HG03135 (cell line): ENCODE data around the gene GPR158.
"Not testable (repeated sequence)": the region's sequence is repeated elsewhere in the genome, so short reads cannot be mapped to it uniquely, and the experiment has no call there.

Experiments used
- ATAC-seq: cut with Tn5 transposase; IDR thresholded peaks from one replicate; pipeline ENCODE4 v1.9.1; 2021; ENCODE audit warnings: mild to moderate bottlenecking, moderate library complexity; ENCODE audit not compliant: unreplicated experiment

The GPR158 gene, protein sequence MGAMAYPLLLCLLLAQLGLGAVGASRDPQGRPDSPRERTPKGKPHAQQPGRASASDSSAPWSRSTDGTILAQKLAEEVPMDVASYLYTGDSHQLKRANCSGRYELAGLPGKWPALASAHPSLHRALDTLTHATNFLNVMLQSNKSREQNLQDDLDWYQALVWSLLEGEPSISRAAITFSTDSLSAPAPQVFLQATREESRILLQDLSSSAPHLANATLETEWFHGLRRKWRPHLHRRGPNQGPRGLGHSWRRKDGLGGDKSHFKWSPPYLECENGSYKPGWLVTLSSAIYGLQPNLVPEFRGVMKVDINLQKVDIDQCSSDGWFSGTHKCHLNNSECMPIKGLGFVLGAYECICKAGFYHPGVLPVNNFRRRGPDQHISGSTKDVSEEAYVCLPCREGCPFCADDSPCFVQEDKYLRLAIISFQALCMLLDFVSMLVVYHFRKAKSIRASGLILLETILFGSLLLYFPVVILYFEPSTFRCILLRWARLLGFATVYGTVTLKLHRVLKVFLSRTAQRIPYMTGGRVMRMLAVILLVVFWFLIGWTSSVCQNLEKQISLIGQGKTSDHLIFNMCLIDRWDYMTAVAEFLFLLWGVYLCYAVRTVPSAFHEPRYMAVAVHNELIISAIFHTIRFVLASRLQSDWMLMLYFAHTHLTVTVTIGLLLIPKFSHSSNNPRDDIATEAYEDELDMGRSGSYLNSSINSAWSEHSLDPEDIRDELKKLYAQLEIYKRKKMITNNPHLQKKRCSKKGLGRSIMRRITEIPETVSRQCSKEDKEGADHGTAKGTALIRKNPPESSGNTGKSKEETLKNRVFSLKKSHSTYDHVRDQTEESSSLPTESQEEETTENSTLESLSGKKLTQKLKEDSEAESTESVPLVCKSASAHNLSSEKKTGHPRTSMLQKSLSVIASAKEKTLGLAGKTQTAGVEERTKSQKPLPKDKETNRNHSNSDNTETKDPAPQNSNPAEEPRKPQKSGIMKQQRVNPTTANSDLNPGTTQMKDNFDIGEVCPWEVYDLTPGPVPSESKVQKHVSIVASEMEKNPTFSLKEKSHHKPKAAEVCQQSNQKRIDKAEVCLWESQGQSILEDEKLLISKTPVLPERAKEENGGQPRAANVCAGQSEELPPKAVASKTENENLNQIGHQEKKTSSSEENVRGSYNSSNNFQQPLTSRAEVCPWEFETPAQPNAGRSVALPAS (N-terminal part only)

DNA sequence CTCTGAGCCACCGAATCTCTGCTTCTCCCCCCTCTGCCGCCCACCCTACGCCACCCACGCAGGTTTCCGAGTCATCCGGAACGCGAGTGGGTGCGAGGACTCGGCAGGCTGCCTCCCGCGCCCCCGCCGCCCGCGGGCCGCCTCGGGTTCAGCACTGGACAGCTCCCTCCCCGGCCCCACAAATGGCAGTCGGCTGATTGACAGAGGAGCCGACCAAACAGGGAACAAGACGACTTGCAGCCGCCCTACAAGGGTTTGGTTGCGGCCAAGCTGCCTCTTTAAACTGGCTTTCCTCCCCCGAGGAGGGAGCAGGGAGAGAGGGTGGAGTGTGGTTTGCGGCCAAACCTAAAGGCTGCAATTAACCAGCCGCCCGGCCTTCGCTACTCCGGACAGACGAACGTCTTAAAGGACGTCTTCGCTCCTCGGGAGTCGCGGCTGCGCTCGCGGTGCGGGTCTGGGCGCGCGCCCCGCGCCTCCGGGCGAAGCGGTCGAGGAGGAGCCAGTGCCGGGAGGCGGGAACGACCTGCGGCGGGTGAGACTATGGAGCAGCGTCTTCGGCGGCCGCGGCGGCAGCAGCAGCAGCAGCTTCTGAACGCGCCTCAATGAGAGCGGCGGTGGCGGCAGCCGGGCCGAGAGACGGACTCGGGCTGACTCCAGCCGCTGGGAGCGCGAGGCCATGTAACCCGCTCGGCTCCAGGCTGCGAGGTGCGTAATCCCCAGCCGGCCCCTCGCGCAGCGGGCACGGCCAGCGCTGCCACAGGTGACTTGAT, at the start of gene GPR158:
Gene GPR158, plus strand, starts transcription at position 541 of the 770 bp plus-strand sequence. CDS start 420 bp downstream, outside the sequence.
- ATAC-seq, result no peak

DNA sequence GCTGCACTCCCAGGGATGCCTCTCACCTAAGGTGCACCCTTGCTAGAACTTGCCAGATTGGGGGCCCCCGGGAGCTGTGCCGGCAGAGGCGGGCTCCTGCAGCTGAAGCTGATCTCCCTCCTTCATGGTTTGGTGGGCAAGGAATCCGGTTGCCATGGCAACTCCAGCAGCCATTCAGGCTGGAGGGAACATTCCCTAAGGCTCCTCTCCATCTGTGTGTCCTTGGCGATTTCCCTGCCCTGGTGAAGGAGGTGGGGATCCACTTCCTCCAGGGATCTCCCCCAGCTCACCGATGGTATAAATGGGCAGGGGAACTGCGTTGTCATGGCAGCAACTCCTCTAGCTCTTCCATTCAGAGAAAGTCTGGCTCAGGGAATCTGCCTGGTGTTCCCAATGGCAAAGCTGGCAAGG, 49.6 kb upstream of the GPR158 start:
- ATAC-seq, result no peak

DNA sequence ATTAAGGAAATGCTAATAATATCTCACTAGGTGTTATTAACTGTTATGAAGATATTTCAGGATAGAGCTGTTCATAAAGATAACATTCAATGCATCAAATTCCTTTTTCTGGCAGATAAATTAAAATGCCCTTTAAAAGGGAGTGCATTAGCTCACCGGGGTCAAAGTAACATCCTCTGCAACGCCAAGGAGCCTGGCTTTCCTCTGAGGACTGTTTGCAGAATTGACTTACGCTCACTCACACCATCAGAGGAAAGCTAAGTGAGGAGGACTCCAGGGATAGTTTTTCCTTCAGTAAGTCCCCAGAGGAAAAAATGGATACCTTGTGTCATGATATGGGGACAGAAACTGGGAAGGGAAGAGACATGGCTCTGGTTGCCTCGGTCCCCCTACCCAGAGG, 45.2 kb upstream of the GPR158 start:
- ATAC-seq, result no peak

DNA sequence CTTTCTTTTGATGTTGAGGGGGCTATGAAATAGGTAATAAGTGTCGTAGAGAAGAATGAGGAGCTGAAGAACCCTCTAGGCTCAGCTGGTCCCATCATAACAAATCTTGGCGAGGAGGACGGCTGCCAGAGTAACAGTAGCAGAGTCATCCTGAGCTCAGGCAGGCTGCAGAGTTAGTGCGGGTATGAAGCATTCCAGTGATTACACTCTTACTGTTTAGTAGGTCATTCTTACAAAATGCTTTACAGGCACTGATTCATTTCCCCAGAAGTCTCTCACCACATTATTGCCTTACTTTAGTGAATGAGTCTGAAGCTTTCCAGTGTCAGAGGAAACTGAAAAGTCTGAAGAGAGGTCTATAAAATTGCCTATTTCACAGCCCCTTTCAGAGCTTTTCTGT, 43.9 kb upstream of the GPR158 start:
- ATAC-seq, result no peak

DNA sequence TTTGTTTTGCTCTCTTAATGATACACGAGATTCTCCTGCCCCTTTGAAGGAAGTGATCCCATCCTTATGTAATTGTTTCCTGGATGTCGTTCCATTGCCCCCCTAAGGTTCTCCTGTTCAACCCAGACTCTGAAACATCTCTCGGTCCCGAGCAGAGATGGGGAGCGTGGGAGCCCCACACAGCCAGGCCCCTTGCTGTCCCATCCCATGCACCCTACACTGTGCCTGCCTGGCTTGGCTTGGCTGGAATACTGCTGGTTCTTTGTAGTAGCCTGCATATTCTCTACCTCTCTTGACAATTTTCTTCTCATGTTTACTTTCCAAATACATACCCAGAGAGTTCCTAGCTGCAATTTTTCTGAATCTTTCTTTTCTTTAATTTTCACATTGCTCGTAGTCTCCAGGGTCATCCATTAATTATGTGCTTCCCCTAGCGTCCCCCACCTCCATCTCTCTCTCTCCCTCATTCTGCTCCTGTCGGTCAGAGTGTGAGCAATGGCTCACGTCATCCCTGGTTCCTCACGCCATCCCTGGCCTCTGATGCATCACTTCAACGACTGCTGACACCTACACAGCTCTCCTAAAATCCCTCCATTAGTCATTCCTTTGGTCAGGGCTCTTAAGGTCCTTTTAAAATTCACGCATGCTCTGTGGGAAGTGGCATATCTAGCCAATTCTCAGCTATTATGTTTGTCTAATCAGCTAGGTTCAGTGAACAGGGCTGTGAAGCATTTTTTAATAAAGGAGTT, 32.5 kb upstream of the GPR158 start:
- ATAC-seq, result no peak

DNA sequence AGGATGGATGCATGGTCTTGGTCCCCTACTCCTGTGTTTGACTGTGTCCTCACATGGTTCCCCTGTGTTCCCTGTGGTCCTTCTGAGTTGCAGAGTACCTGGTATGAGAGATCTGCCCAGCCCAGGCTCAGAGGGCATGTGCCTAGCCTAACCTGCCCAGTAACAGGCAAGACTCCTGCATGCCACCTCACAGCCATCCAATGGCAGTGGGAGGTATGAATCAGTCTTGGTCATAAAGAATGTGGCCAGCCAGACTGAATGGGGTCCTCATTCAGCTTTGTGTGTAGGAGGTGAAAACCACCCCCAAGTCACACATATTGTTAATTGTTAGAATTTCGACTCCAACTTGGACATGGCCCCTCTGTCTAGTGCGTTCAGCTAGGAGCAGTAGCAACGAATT, 17.2 kb upstream of the GPR158 start:
- no peak for ATAC-seq

DNA sequence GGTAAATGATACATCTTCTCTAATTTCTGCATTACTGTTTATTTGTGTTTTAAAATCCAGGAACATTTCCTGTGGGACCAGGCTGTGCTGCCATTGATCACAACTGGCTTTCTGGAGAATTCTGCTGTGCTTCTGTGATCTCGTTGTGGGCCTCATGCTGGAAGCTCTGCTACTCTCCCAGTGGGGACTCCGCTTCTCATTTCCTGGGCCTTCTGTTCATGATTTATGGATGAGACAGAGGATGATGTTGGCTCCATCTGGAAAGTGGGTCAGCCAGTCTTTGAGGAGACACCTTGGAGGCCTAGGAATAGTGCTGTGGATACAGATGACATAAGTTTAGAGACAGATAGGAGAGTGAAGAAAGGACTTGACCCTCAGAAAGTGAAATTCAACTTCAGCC, 15.2 kb upstream of the GPR158 start:
- ATAC-seq, result no peak

DNA sequence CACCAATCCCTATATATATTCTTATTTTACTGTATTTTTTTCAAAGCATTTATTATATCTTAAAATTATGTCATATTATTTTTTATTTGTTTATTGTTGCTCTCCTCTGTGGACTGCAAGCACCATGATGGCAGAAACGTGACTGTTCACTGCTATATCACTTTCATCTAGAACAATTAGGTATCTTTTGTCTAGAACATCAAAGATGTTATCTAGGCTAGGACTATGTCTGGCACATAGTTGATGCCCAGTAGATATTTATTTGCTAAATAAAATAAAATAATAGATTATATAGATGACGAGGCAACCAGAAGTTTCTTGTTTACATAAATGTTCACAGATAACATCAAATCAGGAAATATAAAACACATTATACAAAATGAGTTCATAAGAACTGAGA, 12.4 kb upstream of the GPR158 start:
- no peak for ATAC-seq

DNA sequence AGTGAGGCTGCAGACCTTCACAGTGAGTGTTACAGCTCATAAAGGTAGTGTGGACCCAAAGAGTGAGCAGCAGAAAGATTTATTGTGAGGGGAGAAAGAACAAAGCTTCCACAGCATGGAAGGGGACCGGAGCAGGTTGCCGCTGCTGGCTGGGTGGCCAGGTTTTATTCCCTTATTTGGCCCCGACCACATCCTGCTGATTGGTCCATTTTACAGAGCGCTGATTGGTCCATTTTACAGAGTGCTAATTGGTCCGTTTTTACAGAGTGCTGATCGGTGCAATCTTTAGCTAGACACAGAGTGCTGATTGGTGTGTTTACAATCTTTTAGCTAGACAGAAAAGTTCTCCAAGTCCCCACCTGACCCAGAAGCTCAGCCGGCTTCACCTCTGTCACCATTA, 11.3 kb upstream of the GPR158 start:
- ATAC-seq, result not testable (repeated sequence)

DNA sequence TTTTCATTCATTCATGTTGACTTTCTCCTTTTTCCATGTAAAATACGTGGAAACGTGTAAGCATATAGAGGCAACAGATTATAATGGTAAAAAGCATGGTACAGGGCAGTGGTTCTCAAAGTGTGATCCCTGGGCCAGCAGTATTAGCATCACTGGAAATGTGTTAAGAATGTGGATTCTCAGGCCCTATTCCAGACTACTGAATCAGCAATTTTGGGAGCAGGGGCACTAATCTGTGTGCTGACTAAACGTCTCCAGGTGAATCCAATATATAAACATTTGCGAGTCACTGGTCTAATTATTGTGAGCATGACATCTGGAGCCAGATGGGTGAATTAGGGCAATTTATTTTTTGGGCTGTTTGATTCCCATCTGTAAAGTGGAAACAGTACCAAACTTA, 5.1 kb upstream of the GPR158 start:
- ATAC-seq, result no peak

DNA sequence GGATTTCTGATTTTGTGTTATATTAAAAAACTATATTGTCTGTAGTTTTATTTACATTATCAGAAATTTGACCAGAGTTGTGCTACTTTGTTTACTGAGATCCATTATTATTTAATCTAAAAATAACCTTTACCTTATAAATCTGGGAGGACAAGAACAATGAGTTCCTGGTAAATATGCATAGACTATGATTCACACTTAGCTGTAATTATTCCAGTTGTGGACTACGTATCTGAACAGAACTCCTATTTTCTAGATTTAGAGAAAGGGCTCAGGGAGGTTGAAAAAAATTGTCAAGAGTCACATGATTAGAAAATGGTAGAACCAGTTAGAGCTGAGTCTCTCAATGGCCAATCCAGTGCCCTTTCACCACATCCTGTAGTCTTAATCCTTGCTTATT, 4.2 kb upstream of the GPR158 start:
- ATAC-seq, result no peak

DNA sequence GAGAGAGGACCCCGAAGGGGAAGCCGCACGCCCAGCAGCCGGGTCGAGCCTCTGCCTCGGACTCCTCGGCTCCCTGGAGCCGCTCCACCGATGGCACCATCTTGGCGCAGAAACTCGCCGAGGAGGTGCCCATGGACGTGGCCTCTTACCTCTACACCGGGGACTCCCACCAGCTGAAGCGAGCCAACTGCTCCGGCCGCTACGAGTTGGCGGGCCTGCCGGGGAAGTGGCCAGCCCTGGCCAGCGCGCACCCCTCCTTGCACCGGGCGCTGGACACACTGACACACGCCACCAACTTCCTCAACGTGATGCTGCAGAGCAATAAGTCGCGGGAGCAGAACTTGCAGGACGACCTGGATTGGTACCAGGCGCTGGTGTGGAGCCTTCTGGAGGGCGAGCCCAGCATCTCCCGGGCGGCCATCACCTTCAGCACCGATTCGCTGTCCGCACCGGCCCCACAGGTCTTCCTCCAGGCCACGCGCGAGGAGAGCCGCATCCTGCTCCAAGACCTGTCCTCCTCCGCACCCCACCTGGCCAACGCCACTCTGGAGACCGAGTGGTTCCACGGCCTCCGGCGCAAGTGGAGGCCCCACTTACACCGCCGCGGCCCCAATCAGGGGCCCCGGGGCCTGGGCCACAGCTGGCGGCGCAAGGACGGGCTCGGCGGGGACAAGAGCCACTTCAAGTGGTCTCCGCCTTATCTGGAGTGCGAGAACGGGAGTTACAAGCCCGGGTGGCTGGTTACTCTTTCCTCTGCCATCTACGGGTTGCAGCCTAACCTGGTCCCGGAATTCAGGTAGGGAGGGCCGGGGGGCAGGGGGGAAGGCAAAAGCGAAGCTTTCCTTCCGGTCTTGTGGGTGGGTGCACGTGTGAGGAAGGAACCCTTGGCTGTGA, 973 bp downstream of the GPR158 start:
- ATAC-seq, result no peak

DNA sequence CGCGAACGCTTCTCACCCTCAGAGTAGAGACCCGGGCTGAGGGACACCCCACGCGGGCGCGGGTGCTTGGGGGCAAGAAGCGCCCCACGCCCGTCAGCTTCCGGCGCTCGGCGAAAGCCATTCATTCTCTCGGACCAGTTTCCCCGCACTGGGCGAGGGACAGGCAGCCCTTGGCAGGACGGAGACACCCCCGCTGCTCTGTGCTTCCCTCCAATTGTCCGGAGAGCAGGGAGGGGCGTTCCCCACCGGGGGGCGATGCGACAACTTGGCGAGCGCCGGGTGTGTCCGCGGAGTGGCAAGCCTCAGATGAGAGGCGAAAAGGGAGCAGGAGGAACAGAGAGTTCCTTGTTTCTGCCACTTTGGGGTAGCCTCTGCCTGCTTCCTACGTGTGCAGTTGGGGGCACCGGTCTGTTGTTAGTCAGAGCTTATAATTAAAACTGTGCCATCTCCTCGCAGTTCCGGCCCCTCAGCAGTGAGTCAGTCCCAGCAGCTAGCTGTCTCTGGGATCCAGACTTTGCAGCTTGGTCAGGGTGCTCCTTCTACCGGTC, 1.7 kb downstream of the GPR158 start:
- no peak for ATAC-seq

DNA sequence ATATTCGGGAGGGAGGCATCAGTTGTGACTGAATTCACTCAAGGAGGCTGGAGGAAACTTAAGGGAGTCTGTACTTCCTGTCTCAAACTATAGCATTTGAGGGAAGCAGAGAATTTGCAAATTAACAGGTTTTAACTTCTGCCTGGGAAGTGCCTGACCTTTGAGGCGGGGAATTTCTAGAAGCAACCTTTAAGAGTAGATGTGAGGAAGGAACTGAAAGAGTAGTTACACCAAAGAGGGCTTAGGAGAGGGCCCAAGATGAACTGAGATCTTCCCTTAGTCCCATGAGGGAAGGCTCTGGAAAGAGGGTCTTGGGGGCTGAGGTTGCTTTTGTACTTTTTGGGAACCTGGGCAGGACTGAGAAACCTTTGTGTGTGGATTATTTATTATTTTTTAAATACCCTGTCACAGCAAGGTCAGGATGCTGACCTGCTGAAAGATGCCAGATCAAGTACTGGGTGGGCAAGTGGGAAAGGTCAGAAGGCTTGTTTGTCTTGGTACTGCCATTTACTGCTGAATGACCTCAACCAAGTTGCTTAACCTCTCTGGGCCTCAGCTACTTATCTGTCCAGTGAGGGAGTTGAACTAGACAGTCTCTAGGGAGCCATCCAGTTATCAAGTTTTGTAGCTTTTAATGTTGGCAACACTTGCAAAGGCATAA, 2.4 kb downstream of the GPR158 start:
- ATAC-seq, result no peak

DNA sequence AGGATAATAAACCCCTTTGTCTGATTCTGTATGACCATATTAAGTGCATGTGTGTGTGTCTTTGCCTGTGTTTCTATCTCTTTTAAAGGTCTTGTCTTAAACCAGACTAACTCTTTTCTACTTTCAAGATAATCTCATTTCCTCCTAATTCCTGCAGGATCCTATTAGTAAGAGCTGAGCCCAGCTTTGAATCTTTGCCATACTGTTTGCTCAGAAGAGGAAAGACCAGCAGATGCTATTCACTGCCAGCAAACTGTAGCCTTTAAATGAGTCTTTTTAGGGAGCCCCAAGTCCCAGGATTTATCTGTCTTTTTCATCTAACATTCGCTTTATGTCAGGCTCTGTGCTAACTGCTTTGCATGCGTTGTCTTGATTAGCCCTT, 2.9 kb downstream of the GPR158 start:
- no peak for ATAC-seq

DNA sequence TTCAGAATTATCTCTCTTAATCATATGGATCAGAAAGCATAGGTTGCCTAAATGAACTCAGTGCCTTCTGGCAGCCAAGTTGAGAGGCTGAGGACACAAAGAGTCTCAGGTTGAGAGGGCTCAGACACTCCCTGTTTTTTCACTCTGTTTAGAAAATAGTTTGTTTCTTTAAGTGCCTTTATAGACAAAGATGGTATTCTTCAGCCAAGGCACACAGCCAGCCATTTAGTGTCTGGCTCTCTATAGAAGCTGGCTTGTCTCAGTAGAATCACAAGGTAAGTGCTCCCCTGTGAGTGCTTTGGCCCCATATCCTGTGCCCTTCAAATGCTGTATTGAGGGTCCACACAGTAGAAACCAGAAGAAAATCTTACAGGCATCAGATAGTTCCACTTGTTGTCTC, 3.6 kb downstream of the GPR158 start:
- no peak for ATAC-seq

DNA sequence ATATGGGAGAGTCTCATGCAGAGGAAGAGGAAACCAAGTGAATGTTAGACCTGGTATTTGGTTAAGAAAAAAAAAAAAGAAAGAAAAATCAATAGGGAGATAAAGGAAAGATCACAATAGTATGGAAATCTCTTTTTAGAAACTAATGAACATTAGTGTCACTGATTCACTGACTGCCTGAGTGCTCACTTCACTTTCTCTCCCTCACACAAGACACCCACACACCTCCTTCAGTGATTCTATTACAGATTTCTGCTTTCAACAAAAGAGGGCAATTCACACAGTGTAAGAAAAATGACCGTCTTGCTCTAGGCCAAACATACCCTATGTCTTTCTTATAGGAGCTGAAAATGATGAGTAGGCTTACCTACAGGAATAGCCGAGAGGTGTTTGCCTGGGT, 6.0 kb downstream of the GPR158 start:
- ATAC-seq, result no peak

DNA sequence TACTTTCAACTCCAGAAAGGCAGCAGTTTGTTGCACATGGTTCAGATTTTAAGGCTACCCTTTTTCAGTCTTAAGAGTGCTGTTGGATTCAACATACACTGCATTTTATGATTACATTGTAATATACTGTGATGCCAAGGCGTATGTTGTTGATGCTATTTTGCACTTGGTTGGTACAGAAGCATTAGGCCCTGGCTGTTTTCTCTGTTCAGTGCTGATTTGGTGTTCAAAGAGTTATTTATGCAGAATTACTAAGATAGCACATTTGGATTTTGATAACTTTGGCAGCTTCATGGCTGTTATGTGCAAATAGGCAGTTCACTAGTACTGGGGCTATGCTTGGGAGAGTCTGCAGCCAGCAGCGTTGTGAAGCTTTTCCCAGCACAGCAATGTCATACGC, 7.8 kb downstream of the GPR158 start:
- no peak for ATAC-seq
